ENCODE results near the gene PITPNM1.

GRCh38 chr11:67504950-67505581, at the start of gene PITPNM1:
- TF ChIP-seq CTCF (optimal IDR thresholded peaks at IDR 0.05 in 1 of 3, IDR thresholded peaks at IDR 0.05 in 1 of 3, conservative IDR thresholded peaks at IDR 0.05 in 1 of 3; ENCODE audit: extremely low read depth in 1 of 3, insufficient read depth in 2 of 3, low read length in 3 of 3) = no peak
- TF ChIP-seq EZH2 (IDR thresholded peaks at IDR 0.05; ENCODE audit: low read length) = no peak
